Stimulated activated naive CD8-positive, alpha-beta T cell treated with anti-CD3 and anti-CD28 coated beads, Interleukin-15, Interleukin-2, amounts not matched to agents 100 ng/mL and 50 ng/mL, for 24 hours (primary cell): ENCODE results near the gene SLN.

Source experiments
- H3K27ac Mint-ChIP-seq: one replicate; pipeline ENCODE4 v1.8.0; 2021; ENCODE audit warnings: mild to moderate bottlenecking, mixed read lengths
- H3K27me3 Mint-ChIP-seq: one replicate; pipeline ENCODE4 v1.8.0; 2021; ENCODE audit warnings: mixed read lengths
- H3K36me3 Mint-ChIP-seq: one replicate; pipeline ENCODE4 v1.8.0; 2021; ENCODE audit warnings: low read depth, mixed read lengths
- H3K4me1 Mint-ChIP-seq: one replicate; pipeline ENCODE4 v1.8.0; 2021; ENCODE audit warnings: low read depth, mixed read lengths
- H3K4me3 Mint-ChIP-seq: one replicate; pipeline ENCODE4 v1.8.0; 2021; ENCODE audit warnings: mild to moderate bottlenecking, mixed read lengths
- H3K9me3 Mint-ChIP-seq: one replicate; pipeline ENCODE4 v1.8.0; 2021; ENCODE audit warnings: mixed read lengths

The SLN gene

DNA sequence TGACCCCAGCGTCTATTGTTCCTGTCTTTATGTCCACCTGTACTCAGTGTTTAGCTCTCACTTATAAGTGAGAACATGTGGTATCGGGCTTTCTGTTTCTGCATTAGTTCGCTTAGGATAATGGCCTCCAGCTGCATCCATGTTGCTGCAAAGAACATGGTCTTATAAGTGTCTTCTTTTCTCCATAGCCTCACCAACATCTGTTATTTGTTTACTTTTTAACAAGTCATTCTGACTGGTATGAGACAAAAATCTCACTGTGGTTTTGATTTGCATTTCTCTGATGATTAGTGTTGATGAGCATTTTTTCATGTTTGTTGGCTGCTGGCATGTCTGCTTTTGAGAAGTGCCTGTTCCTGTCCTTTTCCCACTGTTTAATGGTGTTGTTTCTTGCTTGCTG, 21.7 kb upstream of the SLN start:
- no peak overlapping the region for H3K27ac Mint-ChIP-seq
- H3K9me3 Mint-ChIP-seq = no peaks in the 10 kb centered on the region
- H3K4me1 Mint-ChIP-seq = no peaks in the 10 kb centered on the region
- no peaks in the 10 kb centered on the region for H3K36me3 Mint-ChIP-seq
- H3K27me3 Mint-ChIP-seq = peaks cover 25% of the 10 kb centered on the region
- H3K4me3 Mint-ChIP-seq = no peak overlapping the region

GRCh38 chr11:107732689-107733051, 20.8 kb upstream of the SLN start:
- Mint-ChIP-seq H3K36me3 (no peaks in the 10 kb centered on the region), H3K27me3 (peaks cover 27% of the 10 kb centered on the region), H3K27ac (no peak overlapping the region), H3K4me3 (no peak overlapping the region), H3K9me3 (no peaks in the 10 kb centered on the region), H3K4me1 (no peaks in the 10 kb centered on the region)

GRCh38 chr11:107731941-107732688, 20.3 kb upstream of the SLN start:
- no peak overlapping the region for H3K4me3 Mint-ChIP-seq
- no peaks in the 10 kb centered on the region for H3K4me1 Mint-ChIP-seq
- no peaks in the 10 kb centered on the region for H3K9me3 Mint-ChIP-seq
- H3K36me3 Mint-ChIP-seq = no peaks in the 10 kb centered on the region
- peaks cover 33% of the 10 kb centered on the region for H3K27me3 Mint-ChIP-seq
- H3K27ac Mint-ChIP-seq = no peak overlapping the region

DNA sequence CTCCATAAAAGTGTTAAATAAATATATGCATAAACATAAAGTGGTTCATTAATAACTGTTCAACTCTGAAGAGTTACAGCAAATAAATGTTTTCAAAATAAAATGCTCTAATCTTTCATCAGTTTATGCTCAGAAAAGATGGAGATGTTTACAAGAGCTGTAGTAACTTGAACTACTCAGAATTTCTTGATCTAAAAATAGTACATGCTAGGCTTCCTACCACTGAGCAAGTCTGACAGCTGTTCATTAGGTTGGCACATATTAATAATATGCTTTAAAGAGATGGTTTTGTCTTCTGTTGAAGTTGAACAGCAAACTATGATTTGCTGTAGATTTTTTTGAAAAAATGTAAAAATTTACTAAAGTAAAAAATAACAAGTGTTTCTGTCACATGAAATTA, 10.8 kb upstream of the SLN start:
- Mint-ChIP-seq H3K4me1 (no peaks in the 10 kb centered on the region), H3K36me3 (no peaks in the 10 kb centered on the region), H3K9me3 (no peaks in the 10 kb centered on the region), H3K27ac (no peak overlapping the region), H3K27me3 (peaks cover 26% of the 10 kb centered on the region), H3K4me3 (no peak overlapping the region)

- Mint-ChIP-seq H3K4me3 (no peak overlapping the region), H3K4me1 (no peaks in the 10 kb centered on the region), H3K27me3 (peaks cover 17% of the 10 kb centered on the region), H3K36me3 (no peaks in the 10 kb centered on the region), H3K27ac (no peak overlapping the region), H3K9me3 (no peaks in the 10 kb centered on the region)
Measured at GRCh38 chr11:107721207-107721606, 9.4 kb upstream of the SLN start.

DNA sequence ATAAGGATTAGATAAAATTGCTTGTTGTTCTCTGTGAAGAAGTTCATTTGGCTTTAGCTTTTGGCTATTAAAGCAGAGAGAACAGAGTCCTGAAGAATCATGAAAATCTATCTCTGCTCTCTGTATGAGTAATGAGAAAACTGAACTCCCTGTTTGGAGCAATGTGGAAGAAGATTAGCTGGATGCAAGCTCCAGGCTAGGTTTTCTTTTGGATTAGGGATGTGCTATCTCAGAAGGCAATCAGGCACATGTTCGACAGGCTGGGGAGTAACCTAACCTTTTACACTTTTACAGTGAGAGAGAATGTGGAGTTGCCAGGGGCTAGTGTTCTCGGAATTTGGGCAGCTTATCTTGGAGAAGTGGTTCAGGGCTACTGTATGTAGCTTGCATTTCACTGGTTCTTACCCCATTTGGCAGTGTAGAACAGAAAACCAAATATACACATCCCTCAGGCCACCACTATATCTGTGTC, 8.5 kb upstream of the SLN start:
- Mint-ChIP-seq H3K9me3 (no peaks in the 10 kb centered on the region), H3K36me3 (no peaks in the 10 kb centered on the region), H3K4me3 (no peak overlapping the region), H3K27ac (no peak overlapping the region), H3K27me3 (peaks cover 18% of the 10 kb centered on the region), H3K4me1 (no peaks in the 10 kb centered on the region)

DNA sequence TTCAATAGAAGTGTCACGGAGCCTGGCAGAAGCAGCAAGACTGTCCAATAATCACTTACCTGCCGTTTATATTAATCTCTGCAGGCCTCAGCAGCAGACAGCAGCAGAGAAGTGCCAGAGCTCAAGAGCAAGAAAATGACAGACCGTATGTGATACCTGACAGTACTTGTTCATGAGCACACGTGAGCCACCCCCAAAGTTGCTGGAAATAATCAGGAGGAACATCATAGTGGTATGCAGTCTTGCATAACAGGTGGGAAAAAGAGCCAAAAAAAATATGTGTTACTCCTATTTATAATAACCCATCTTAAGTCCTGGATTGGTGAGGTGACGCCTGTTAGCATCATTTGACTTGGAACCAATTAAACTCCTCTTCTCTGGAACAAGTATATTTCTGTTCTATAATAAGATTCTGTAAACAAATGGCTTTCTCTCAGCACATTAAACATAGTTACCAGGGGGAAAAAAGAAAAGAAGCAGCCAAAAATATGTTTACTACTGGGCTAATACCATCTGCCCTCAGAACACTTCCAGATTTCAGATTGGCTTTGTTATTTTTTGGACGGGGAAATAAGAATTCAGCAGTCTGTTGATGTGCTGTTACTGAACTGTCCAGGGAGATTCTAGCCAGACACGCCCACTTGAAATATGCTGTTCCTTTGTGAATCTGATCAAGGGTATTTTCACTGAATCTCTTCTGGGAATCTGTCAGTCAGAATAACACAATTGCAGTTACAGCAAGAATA, 7.9 kb upstream of the SLN start:
- Mint-ChIP-seq H3K4me3 (no peak overlapping the region), H3K27me3 (peaks cover 20% of the 10 kb centered on the region), H3K4me1 (no peaks in the 10 kb centered on the region), H3K27ac (no peak overlapping the region), H3K36me3 (no peaks in the 10 kb centered on the region), H3K9me3 (no peaks in the 10 kb centered on the region)

- no peaks in the 10 kb centered on the region for H3K9me3 Mint-ChIP-seq
- H3K36me3 Mint-ChIP-seq = no peaks in the 10 kb centered on the region
- no peak overlapping the region for H3K27ac Mint-ChIP-seq
- H3K4me3 Mint-ChIP-seq = no peak overlapping the region
- no peaks in the 10 kb centered on the region for H3K4me1 Mint-ChIP-seq
- peaks cover 16% of the 10 kb centered on the region for H3K27me3 Mint-ChIP-seq
Measured at GRCh38 chr11:107719073-107719472, 7.2 kb upstream of the SLN start.

GRCh38 chr11:107716884-107717532, 5.2 kb upstream of the SLN start:
- Mint-ChIP-seq H3K4me1 (no peaks in the 10 kb centered on the region), H3K9me3 (no peaks in the 10 kb centered on the region), H3K36me3 (no peaks in the 10 kb centered on the region), H3K27ac (no peak overlapping the region), H3K27me3 (peaks cover 20% of the 10 kb centered on the region), H3K4me3 (no peak overlapping the region)

- Mint-ChIP-seq H3K27ac (no peak overlapping the region), H3K36me3 (no peaks in the 10 kb centered on the region), H3K4me1 (no peaks in the 10 kb centered on the region), H3K9me3 (no peaks in the 10 kb centered on the region), H3K27me3 (peaks cover 37% of the 10 kb centered on the region), H3K4me3 (no peak overlapping the region)
Measured at GRCh38 chr11:107713009-107713408, 1.2 kb upstream of the SLN start.

DNA sequence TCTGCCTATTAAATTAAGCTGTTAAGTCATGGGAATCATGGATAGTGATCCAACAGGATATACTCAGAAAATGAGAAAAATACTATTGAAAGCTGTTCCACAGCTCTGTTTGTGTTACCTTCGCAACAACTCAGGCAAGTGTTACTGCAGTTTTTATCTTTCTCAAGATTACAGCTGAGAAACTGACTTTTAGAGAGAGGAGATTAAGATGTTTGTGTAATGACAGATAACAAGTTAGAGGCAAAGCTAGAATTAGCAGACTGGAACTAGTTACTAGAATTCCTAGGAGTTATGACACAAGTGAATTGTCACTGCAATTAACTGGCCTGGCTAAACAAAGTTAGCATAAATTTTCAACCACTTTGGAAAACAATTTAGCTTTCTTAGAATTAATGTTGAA, 1.6 kb downstream of the SLN start:
- Mint-ChIP-seq H3K4me1 (no peaks in the 10 kb centered on the region), H3K27me3 (peaks cover 40% of the 10 kb centered on the region), H3K9me3 (no peaks in the 10 kb centered on the region), H3K27ac (no peak overlapping the region), H3K4me3 (no peak overlapping the region), H3K36me3 (no peaks in the 10 kb centered on the region)

DNA sequence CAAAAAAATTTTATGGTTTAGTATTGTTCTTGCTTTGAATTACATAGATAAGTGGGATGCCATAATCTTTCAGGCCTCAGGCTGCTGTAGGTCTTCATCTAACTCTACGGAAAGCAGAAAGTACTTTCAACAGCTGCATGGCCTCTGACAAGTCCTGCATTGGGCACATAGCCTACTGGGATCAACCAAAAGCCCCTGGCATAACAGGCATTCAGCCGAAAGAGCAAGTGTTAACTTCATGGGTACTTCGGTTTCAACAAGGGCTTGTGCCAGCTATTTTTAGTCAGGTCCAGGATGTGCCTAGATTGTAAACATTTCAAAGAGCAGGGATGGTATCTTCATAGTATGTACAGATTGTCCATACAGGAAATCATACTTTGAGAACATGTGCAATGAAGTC, 3.1 kb downstream of the SLN start:
- H3K36me3 Mint-ChIP-seq = no peaks in the 10 kb centered on the region
- no peaks in the 10 kb centered on the region for H3K4me1 Mint-ChIP-seq
- no peaks in the 10 kb centered on the region for H3K9me3 Mint-ChIP-seq
- no peak overlapping the region for H3K27ac Mint-ChIP-seq
- peaks cover 35% of the 10 kb centered on the region for H3K27me3 Mint-ChIP-seq
- H3K4me3 Mint-ChIP-seq = no peak overlapping the region

DNA sequence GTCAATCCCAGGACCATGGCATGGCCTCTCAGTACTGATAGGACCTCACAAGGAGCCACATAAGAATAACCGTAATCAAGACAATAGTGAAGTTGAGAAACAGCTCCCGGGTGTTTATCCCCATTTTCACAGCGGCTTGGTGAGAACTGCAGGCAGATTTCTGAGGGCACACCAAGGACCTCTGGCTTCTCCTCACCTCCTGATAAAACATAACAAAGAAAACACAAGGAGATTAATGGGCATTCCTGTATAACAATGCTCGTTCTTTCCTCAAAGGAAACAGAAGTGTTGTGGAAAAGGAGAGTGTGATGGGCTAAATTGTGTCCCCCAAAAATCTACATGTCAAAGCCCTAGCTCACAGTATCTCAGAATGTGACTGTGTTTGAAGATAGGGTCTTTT, 4.0 kb downstream of the SLN start:
- Mint-ChIP-seq H3K27me3 (peaks cover 43% of the 10 kb centered on the region), H3K36me3 (no peaks in the 10 kb centered on the region), H3K4me1 (no peaks in the 10 kb centered on the region), H3K27ac (no peak overlapping the region), H3K9me3 (no peaks in the 10 kb centered on the region), H3K4me3 (no peak overlapping the region)

GRCh38 chr11:107707215-107707671, 4.6 kb downstream of the SLN start:
- no peaks in the 10 kb centered on the region for H3K36me3 Mint-ChIP-seq
- H3K4me3 Mint-ChIP-seq = no peak overlapping the region
- no peaks in the 10 kb centered on the region for H3K9me3 Mint-ChIP-seq
- no peak overlapping the region for H3K27ac Mint-ChIP-seq
- H3K27me3 Mint-ChIP-seq = peaks cover 40% of the 10 kb centered on the region
- no peaks in the 10 kb centered on the region for H3K4me1 Mint-ChIP-seq

GRCh38 chr11:107706531-107706930, 5.3 kb downstream of the SLN start:
- H3K4me3 Mint-ChIP-seq = no peak overlapping the region
- H3K27ac Mint-ChIP-seq = no peak overlapping the region
- H3K9me3 Mint-ChIP-seq = no peaks in the 10 kb centered on the region
- H3K27me3 Mint-ChIP-seq = peaks cover 38% of the 10 kb centered on the region
- H3K4me1 Mint-ChIP-seq = no peaks in the 10 kb centered on the region
- H3K36me3 Mint-ChIP-seq = no peaks in the 10 kb centered on the region
